HEK293 (cell line): ENCODE measurements around the gene PSD2.

ENCODE experiments used
- CTCF ChIA-PET: fragments of 350-600 bp; formaldehyde crosslinking; extraction: SDS; loops from one replicate; lab custom pipeline; 2021; ENCODE audit warnings: antibody characterized with exemption; lab: Yijun Ruan, JAX
- POLR2A ChIA-PET: fragments of 300-600 bp; formaldehyde crosslinking; extraction: SDS; loops from one replicate; lab custom pipeline; 2020; ENCODE audit warnings: antibody characterized with exemption, inconsistent platforms; lab: Yijun Ruan, JAX
- H3K27ac ChIP-seq: fragments of 200-500 bp; sonication (Bioruptor generic); 2 replicates; pipeline ENCODE4 v1.5.1; 2014; ENCODE audit warnings: low read depth, low read length, control low read depth, inconsistent platforms; ENCODE audit errors: extremely low read depth
- H3K36me3 ChIP-seq, 2 experiments: fragments of 200-500 bp in 1 of 2; sonication (Bioruptor generic) in 1 of 2; 1 replicate in 1 of 2; 2 replicates in 1 of 2; pipeline ENCODE4 v1.5.1; 2014 to 2017; ENCODE audit warnings: inconsistent platforms in 2 of 2, low read length in 2 of 2; ENCODE audit not compliant: control insufficient read depth in 2 of 2, insufficient read depth in 1 of 2
- H3K4me1 ChIP-seq: fragments of 200-500 bp; sonication (Bioruptor generic); 2 replicates; pipeline ENCODE4 v1.5.1; 2014; ENCODE audit warnings: mild to moderate bottlenecking, low read length, inconsistent platforms; ENCODE audit not compliant: control insufficient read depth, insufficient read depth
- H3K4me3 ChIP-seq: 2 replicates; pipeline ENCODE4 v1.5.1; 2011; ENCODE audit warnings: low read depth, mild to moderate bottlenecking, control low read depth, low read length, moderate library complexity
- H3K9me3 ChIP-seq: fragments of 200-500 bp; sonication (Bioruptor generic); 2 replicates; pipeline ENCODE4 v1.5.1; 2014; ENCODE audit warnings: low read depth, low read length, inconsistent platforms; ENCODE audit not compliant: control insufficient read depth, insufficient read depth
- EGR2 ChIP-seq: fragments of 450-650 bp; formaldehyde crosslinking; IDR thresholded peaks from 2 replicates; pipeline ENCODE4 v1.5.1; 2016; ENCODE audit warnings: low read depth, missing biosample characterization, missing genetic modification characterization
- PRDM1 ChIP-seq: fragments of 450-650 bp; formaldehyde crosslinking; IDR thresholded peaks from 2 replicates; pipeline ENCODE4; 2016; ENCODE audit warnings: missing biosample characterization, missing genetic modification characterization
- ZBTB20 ChIP-seq: fragments of 450-650 bp; formaldehyde crosslinking; IDR thresholded peaks from 2 replicates; pipeline ENCODE4 v1.5.1; 2016; ENCODE audit warnings: missing biosample characterization, missing genetic modification characterization
- ZFHX2 ChIP-seq: fragments of 450-650 bp; formaldehyde crosslinking; conservative IDR thresholded peaks from 2 replicates; pipeline ENCODE4 v1.5.1; 2016; ENCODE audit warnings: missing biosample characterization, missing genetic modification characterization
- ZNF121 ChIP-seq: fragments of 450-650 bp; formaldehyde crosslinking; IDR thresholded peaks from 2 replicates; pipeline ENCODE4 v1.5.1; 2016; ENCODE audit warnings: missing biosample characterization, missing genetic modification characterization
- ZNF223 ChIP-seq: fragments of 450-650 bp; formaldehyde crosslinking; IDR thresholded peaks from 2 replicates; pipeline ENCODE4 v1.5.1; 2016; ENCODE audit warnings: missing biosample characterization, missing genetic modification characterization
- ZNF302 ChIP-seq: fragments of 450-650 bp; formaldehyde crosslinking; IDR thresholded peaks from 2 replicates; pipeline ENCODE4 v1.5.1; 2016; ENCODE audit warnings: missing biosample characterization, missing genetic modification characterization, low read depth
- ZNF354C ChIP-seq: fragments of 450-650 bp; formaldehyde crosslinking; IDR thresholded peaks from 2 replicates; pipeline ENCODE4 v1.5.1; 2016; ENCODE audit warnings: missing biosample characterization, missing genetic modification characterization, low read depth, borderline replicate concordance
- ZNF510 ChIP-seq: fragments of 450-650 bp; formaldehyde crosslinking; IDR thresholded peaks from 2 replicates; pipeline ENCODE4 v1.5.1; 2018; ENCODE audit warnings: mild to moderate bottlenecking, missing genetic modification characterization, missing biosample characterization; ENCODE audit not compliant: insufficient replicate concordance
- ZNF600 ChIP-seq: fragments of 450-650 bp; formaldehyde crosslinking; IDR thresholded peaks from 2 replicates; pipeline ENCODE4 v1.5.1; 2016; ENCODE audit warnings: missing biosample characterization, missing genetic modification characterization
- ZNF621 ChIP-seq: fragments of 450-650 bp; formaldehyde crosslinking; IDR thresholded peaks from 2 replicates; pipeline ENCODE4 v1.5.1; 2017; ENCODE audit warnings: missing biosample characterization, missing genetic modification characterization
- ZNF623 ChIP-seq: fragments of 450-650 bp; formaldehyde crosslinking; IDR thresholded peaks from 2 replicates; pipeline ENCODE4 v1.5.1; 2016; ENCODE audit warnings: missing biosample characterization, missing genetic modification characterization
- ZNF747 ChIP-seq: fragments of 450-650 bp; formaldehyde crosslinking; IDR thresholded peaks from 2 replicates; pipeline ENCODE4 v1.5.1; 2016; ENCODE audit warnings: missing biosample characterization, missing genetic modification characterization
- TF ChIP-seq, protein P1 (sequence below): fragments of 450-650 bp; formaldehyde crosslinking; IDR thresholded peaks from 2 replicates; pipeline ENCODE4 v1.5.1; 2016; ENCODE audit warnings: missing biosample characterization, missing genetic modification characterization
- TF ChIP-seq, protein P2 (sequence below): fragments of 450-650 bp; formaldehyde crosslinking; IDR thresholded peaks from 2 replicates; pipeline ENCODE4 v1.5.1; 2016; ENCODE audit warnings: missing biosample characterization, missing genetic modification characterization
- TF ChIP-seq, protein P3 (sequence below): fragments of 450-650 bp; formaldehyde crosslinking; IDR thresholded peaks from 2 replicates; pipeline ENCODE4 v1.5.1; 2017; ENCODE audit warnings: missing biosample characterization, missing genetic modification characterization
- TF ChIP-seq, protein P4 (sequence below): fragments of 450-650 bp; formaldehyde crosslinking; IDR thresholded peaks from 2 replicates; pipeline ENCODE4 v1.5.1; 2016; ENCODE audit warnings: missing biosample characterization, missing genetic modification characterization, borderline replicate concordance

Gene PSD2

DNA sequence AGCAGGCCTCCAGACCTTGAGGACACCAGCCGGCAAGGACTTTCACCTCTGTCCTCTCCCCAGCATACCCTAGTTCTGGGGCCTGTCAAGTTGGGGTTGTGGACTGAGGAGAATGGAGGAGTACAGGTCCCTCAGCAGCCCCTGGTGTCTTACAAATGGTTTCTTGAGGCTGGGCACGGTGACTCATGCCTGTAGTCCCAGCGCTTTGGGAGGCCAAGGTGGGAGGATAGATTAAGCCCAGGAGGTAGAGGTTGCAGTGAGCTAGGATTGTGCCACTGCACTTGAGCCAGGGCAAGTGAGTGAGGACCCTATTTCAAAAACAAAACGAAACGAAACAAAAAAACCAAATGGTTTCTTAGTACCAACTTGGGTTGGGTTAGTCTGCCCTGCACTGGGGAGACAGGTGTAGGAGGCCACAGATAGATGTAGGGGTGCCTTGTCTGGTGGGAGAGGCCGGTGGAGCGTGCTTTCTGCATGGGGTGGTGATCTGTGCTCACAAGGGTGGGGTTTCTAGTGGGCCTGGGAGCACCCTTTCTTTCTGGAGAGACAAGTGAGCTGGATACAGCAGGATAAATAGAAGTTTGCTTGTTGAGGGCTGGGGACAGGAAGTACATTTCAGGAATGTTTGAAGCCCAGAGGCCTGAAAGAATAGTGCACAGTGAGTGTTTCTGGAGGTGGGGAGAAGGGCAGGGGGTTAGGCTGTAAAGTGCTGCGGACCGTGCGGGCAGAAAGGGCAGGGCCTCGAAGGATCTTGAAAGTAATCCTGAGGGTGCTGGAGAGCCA, 37.7 kb upstream of the PSD2 start:
- Histone ChIP-seq H3K4me3 (no peak overlapping the region), H3K4me1 (peaks cover 3% of the 10 kb centered on the region), H3K27ac (no peak overlapping the region), H3K36me3 (no peaks in the 10 kb centered on the region)
- POLR2A ChIA-PET, result interaction anchor here (0.9 to 1.1 kb wide), 2 partner anchors 12 to 110 kb away, joined by 3 to 4 read pairs; partner anchors contain the start of gene CXXC5
- TF ChIP-seq ZNF302, result no peak
- TF ChIP-seq ZBTB20, result peak; percentile 29; the same call in 1 of the 2 replicates
- peak; percentile 27; the same call in 1 of the 2 replicates for TF ChIP-seq ZFHX2 (tag by site-specific recombination)
- no peak for TF ChIP-seq ZNF510
- TF ChIP-seq ZNF747, result no peak
- TF ChIP-seq ZNF121 (tag by site-specific recombination), result peak; percentile 61; the same call in 1 of the 2 replicates
- TF ChIP-seq PRDM1 (tag by site-specific recombination), result no peak
- no peak for TF ChIP-seq ZNF623
- TF ChIP-seq, protein P1, sequence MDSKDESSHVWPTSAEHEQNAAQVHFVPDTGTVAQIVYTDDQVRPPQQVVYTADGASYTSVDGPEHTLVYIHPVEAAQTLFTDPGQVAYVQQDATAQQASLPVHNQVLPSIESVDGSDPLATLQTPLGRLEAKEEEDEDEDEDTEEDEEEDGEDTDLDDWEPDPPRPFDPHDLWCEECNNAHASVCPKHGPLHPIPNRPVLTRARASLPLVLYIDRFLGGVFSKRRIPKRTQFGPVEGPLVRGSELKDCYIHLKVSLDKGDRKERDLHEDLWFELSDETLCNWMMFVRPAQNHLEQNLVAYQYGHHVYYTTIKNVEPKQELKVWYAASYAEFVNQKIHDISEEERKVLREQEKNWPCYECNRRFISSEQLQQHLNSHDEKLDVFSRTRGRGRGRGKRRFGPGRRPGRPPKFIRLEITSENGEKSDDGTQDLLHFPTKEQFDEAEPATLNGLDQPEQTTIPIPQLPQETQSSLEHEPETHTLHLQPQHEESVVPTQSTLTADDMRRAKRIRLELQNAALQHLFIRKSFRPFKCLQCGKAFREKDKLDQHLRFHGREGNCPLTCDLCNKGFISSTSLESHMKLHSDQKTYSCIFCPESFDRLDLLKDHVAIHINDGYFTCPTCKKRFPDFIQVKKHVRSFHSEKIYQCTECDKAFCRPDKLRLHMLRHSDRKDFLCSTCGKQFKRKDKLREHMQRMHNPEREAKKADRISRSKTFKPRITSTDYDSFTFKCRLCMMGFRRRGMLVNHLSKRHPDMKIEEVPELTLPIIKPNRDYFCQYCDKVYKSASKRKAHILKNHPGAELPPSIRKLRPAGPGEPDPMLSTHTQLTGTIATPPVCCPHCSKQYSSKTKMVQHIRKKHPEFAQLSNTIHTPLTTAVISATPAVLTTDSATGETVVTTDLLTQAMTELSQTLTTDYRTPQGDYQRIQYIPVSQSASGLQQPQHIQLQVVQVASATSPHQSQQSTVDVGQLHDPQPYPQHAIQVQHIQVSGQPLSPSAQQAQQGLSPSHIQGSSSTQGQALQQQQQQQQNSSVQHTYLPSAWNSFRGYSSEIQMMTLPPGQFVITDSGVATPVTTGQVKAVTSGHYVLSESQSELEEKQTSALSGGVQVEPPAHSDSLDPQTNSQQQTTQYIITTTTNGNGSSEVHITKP, result peak; percentile 55
- TF ChIP-seq, protein P2, sequence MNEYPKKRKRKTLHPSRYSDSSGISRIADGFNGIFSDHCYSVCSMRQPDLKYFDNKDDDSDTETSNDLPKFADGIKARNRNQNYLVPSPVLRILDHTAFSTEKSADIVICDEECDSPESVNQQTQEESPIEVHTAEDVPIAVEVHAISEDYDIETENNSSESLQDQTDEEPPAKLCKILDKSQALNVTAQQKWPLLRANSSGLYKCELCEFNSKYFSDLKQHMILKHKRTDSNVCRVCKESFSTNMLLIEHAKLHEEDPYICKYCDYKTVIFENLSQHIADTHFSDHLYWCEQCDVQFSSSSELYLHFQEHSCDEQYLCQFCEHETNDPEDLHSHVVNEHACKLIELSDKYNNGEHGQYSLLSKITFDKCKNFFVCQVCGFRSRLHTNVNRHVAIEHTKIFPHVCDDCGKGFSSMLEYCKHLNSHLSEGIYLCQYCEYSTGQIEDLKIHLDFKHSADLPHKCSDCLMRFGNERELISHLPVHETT (tag by site-specific recombination), result no peak
- 0 out of 2 replicates have a peak, but pooled peaks have one; percentile 11 for TF ChIP-seq EGR2 (tag by site-specific recombination)
- TF ChIP-seq, all 188 proteins: peak for 5
- no peaks in the 10 kb centered on the region for H3K9me3 ChIP-seq
- CTCF ChIA-PET, result interaction anchor here (0.8 to 1.6 kb wide), 4 partner anchors 8 to 123 kb away, joined by 3 to 8 read pairs (median 4); no protein-coding TSS in a partner anchor

- ChIA-PET POLR2A (interaction anchor here (1.1 kb wide), 1 partner anchor 13 kb away, joined by 4 read pairs; no protein-coding TSS in a partner anchor), CTCF (interaction anchor here (0.8 to 2.1 kb wide), 4 partner anchors 28 to 125 kb away, joined by 3 to 10 read pairs (median 4); no protein-coding TSS in a partner anchor)
- TF ChIP-seq, protein P3, sequence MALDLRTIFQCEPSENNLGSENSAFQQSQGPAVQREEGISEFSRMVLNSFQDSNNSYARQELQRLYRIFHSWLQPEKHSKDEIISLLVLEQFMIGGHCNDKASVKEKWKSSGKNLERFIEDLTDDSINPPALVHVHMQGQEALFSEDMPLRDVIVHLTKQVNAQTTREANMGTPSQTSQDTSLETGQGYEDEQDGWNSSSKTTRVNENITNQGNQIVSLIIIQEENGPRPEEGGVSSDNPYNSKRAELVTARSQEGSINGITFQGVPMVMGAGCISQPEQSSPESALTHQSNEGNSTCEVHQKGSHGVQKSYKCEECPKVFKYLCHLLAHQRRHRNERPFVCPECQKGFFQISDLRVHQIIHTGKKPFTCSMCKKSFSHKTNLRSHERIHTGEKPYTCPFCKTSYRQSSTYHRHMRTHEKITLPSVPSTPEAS, result no peak
- TF ChIP-seq, protein P4, sequence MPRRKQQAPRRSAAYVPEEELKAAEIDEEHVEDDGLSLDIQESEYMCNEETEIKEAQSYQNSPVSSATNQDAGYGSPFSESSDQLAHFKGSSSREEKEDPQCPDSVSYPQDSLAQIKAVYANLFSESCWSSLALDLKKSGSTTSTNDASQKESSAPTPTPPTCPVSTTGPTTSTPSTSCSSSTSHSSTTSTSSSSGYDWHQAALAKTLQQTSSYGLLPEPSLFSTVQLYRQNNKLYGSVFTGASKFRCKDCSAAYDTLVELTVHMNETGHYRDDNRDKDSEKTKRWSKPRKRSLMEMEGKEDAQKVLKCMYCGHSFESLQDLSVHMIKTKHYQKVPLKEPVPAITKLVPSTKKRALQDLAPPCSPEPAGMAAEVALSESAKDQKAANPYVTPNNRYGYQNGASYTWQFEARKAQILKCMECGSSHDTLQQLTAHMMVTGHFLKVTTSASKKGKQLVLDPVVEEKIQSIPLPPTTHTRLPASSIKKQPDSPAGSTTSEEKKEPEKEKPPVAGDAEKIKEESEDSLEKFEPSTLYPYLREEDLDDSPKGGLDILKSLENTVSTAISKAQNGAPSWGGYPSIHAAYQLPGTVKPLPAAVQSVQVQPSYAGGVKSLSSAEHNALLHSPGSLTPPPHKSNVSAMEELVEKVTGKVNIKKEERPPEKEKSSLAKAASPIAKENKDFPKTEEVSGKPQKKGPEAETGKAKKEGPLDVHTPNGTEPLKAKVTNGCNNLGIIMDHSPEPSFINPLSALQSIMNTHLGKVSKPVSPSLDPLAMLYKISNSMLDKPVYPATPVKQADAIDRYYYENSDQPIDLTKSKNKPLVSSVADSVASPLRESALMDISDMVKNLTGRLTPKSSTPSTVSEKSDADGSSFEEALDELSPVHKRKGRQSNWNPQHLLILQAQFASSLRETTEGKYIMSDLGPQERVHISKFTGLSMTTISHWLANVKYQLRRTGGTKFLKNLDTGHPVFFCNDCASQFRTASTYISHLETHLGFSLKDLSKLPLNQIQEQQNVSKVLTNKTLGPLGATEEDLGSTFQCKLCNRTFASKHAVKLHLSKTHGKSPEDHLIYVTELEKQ, result no peak
- no peak for TF ChIP-seq ZNF354C (tag by site-specific recombination)
- TF ChIP-seq ZBTB20, result 0 out of 2 replicates have a peak, but pooled peaks have one; percentile 4
- 0 out of 2 replicates have a peak, but pooled peaks have one; percentile 16 for TF ChIP-seq ZNF600 (tag by site-specific recombination)
- TF ChIP-seq ZNF223 (tag by site-specific recombination), result 0 out of 2 replicates have a peak, but pooled peaks have one; percentile 19
- no peak for TF ChIP-seq ZNF621
- Histone ChIP-seq H3K4me3 (no peak overlapping the region), H3K4me1 (no peaks in the 10 kb centered on the region; the same call in 1 of the 2 replicates), H3K27ac (no peak overlapping the region), H3K9me3 (no peaks in the 10 kb centered on the region), H3K36me3 (no peaks in the 10 kb centered on the region)
Measured at GRCh38 chr5:139758510-139759075, 37.0 kb upstream of the PSD2 start.
